ENCODE measurements around the gene ENOPH1.
"Not testable (repeated sequence)": the region's sequence is repeated elsewhere in the genome, so short reads cannot be mapped to it uniquely, and the experiment has no call there.

DNA sequence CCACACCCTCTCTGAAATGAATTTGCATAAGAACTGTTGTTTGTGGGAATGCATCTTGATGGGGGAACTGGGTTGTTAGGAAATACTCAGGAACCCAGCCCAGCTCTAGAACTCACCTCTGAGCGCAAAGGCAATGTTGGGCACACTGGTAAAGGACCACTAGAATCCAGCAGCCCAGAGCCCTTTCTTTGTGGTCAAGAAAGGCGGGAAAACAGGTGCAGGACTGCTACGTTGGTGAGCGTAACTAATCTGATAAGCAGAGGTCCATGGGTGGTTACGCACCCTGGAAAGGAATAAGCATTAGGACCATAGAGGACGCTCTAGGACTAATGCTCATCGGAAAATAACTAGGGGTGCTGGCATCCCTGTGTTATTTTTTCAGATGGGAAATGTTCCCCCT is 45.5 kb downstream of the ENOPH1 start:
- TF ChIP-seq EZH2phosphoT487 (IDR thresholded peaks at IDR 0.05; ENCODE audit: insufficient read depth, low read depth); EZH2 (IDR thresholded peaks at IDR 0.05; ENCODE audit: insufficient read depth, poor library complexity, severe bottlenecking): not testable (repeated sequence)
